Measurements from ENCODE around the gene COPB1. TPM values are rescaled to one million over a fixed set of nuclear protein-coding genes. Genes with fewer than 3 reads are reported as not detected.

The COPB1 gene
- total RNA-seq, 2 experiments from 2014 or later, result 93.1 to 95.9 TPM

DNA sequence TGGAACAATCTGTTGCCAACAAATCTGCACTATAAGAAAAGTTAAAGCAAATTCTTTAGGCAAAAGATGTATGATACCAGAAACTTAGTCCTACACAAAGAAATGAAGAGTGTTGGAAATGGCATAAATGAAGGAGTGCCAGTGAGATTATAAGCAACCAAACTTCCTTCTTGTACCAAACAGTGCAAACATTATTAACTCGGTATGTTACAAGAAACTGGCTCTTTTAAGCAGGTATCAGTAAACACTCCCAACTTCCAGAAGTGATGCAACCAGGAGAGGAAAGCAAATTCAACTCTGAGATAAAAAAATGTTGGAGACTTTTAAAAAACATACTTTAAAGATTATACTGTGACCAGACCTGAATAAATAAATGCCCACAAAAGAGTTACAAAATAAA, 28.5 kb downstream of the COPB1 start:
- Histone ChIP-seq H3K36me3 (ENCODE audit: insufficient read depth, low read length) (peaks cover 97% of the 10 kb centered on the region), H3K4me1 (ENCODE audit: insufficient read depth, low read length) (no peaks in the 10 kb centered on the region), H3K9me3 (ENCODE audit: control insufficient read depth in 1 of 2, insufficient read depth in 1 of 2, low read length in 2 of 2) (no peaks in the 10 kb centered on the region), H3K27me3 (ENCODE audit: control insufficient read depth in 1 of 2, insufficient read depth in 2 of 2, low read length in 2 of 2) (no peaks in the 10 kb centered on the region), H3K4me3 (ENCODE audit: low read length) (no peak overlapping the region), H3K27ac (ENCODE audit: low read depth in 1 of 2, low read length in 2 of 2) (no peak overlapping the region)
- ATAC-seq (ENCODE audit: poor library complexity) (no peak), DNase-seq (no peak)
- H3K9me3 Mint-ChIP-seq, result no peaks in the 10 kb centered on the region
- peaks cover 93% of the 10 kb centered on the region for H3K36me3 Mint-ChIP-seq (ENCODE audit: low read depth)
- H3K4me1 Mint-ChIP-seq (ENCODE audit: low read depth), result peaks cover 59% of the 10 kb centered on the region
- H3K27ac Mint-ChIP-seq, result peak overlapping the region; percentile 15
- POLR2A ChIA-PET, result no interaction called here
- TF ChIP-seq, protein P1, sequence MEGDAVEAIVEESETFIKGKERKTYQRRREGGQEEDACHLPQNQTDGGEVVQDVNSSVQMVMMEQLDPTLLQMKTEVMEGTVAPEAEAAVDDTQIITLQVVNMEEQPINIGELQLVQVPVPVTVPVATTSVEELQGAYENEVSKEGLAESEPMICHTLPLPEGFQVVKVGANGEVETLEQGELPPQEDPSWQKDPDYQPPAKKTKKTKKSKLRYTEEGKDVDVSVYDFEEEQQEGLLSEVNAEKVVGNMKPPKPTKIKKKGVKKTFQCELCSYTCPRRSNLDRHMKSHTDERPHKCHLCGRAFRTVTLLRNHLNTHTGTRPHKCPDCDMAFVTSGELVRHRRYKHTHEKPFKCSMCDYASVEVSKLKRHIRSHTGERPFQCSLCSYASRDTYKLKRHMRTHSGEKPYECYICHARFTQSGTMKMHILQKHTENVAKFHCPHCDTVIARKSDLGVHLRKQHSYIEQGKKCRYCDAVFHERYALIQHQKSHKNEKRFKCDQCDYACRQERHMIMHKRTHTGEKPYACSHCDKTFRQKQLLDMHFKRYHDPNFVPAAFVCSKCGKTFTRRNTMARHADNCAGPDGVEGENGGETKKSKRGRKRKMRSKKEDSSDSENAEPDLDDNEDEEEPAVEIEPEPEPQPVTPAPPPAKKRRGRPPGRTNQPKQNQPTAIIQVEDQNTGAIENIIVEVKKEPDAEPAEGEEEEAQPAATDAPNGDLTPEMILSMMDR (IDR thresholded peaks at IDR 0.05), result no peak
- intact Hi-C loops (cut with DNase I, micrococcal nuclease), result no loop called here
- CTCF ChIA-PET, result no interaction called here
- H3K27me3 Mint-ChIP-seq, result no peaks in the 10 kb centered on the region
- H3K4me3 Mint-ChIP-seq, result no peak overlapping the region

DNA sequence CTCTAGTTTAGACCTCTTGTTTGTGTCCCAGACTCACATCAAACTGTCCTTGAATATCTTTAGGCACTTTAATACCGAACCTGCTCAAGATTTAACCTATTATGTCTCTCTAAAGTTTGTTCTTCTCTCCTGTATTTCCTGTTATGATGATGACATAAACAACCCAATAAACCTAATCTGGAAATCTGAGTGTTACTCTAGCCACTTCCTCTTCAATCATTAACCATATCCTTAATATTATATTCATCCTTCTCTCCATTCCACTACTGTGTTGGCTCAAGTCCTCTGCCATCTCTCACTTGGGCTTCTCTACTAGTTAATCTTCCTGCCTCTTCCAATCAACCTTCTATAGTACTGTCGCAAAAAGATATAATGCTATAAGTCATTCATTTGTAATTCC, 36.0 kb downstream of the COPB1 start:
- Histone ChIP-seq H3K4me1 (ENCODE audit: insufficient read depth, low read length) (peaks cover 4% of the 10 kb centered on the region), H3K27me3 (ENCODE audit: control insufficient read depth in 1 of 2, insufficient read depth in 2 of 2, low read length in 2 of 2) (no peaks in the 10 kb centered on the region), H3K27ac (ENCODE audit: low read depth in 1 of 2, low read length in 2 of 2) (peak overlapping the region in 1 of 2 donors; percentile 47), H3K36me3 (ENCODE audit: insufficient read depth, low read length) (peaks cover 99% of the 10 kb centered on the region), H3K9me3 (ENCODE audit: control insufficient read depth in 1 of 2, insufficient read depth in 1 of 2, low read length in 2 of 2) (no peaks in the 10 kb centered on the region), H3K4me3 (ENCODE audit: low read length) (no peak overlapping the region)
- Mint-ChIP-seq H3K27me3 (no peaks in the 10 kb centered on the region), H3K9me3 (no peaks in the 10 kb centered on the region), H3K27ac (no peak overlapping the region), H3K4me1 (ENCODE audit: low read depth) (peaks cover 14% of the 10 kb centered on the region), H3K4me3 (no peak overlapping the region), H3K36me3 (ENCODE audit: low read depth) (peaks cover 52% of the 10 kb centered on the region)
- DNase-seq, result peak in 1 of 14 experiments; percentile 24
- intact Hi-C loops (cut with DNase I, micrococcal nuclease), result no loop called here
- ATAC-seq (ENCODE audit: poor library complexity), result peak; percentile 34
- POLR2A ChIA-PET, result no interaction called here
- TF ChIP-seq, protein P1 (IDR thresholded peaks at IDR 0.05), result no peak
- CTCF ChIA-PET, result interaction anchor here (1.0 to 1.2 kb wide), 2 partner anchors 8 to 12 kb away, joined by 4 to 9 read pairs; no protein-coding TSS in a partner anchor

DNA sequence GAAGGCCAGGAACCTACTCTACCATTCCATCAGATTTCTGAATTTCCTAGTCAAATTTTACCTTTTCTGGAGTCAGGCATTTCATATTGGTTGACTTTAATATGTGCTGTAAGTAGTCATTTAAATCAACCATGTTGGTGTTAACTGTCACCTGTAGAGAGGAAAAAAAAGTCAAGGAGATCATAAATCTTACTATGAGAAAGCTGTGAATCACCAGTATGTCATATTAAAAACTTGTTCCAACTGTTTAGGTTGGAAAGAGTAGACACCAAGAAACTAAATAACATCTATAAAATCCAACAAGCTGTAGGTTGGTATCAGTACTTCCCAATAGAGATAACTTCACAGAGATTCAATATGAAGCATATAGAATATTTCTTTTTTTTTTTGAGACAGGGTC, 39.5 kb downstream of the COPB1 start:
- Mint-ChIP-seq H3K36me3 (ENCODE audit: low read depth) (peaks cover 68% of the 10 kb centered on the region), H3K4me1 (ENCODE audit: low read depth) (no peaks in the 10 kb centered on the region)
- intact Hi-C loops (cut with DNase I, micrococcal nuclease), result no loop called here

More for the DNA sequence above, 39.5 kb downstream of the COPB1 start:
- Histone ChIP-seq H3K27me3 (ENCODE audit: control insufficient read depth in 1 of 2, insufficient read depth in 2 of 2, low read length in 2 of 2) (no peaks in the 10 kb centered on the region), H3K4me1 (ENCODE audit: insufficient read depth, low read length) (peaks cover 4% of the 10 kb centered on the region), H3K27ac (ENCODE audit: low read depth in 1 of 2, low read length in 2 of 2) (no peak overlapping the region), H3K9me3 (ENCODE audit: control insufficient read depth in 1 of 2, insufficient read depth in 1 of 2, low read length in 2 of 2) (no peaks in the 10 kb centered on the region), H3K4me3 (ENCODE audit: low read length) (no peak overlapping the region), H3K36me3 (ENCODE audit: insufficient read depth, low read length) (peaks cover 76% of the 10 kb centered on the region)
- no peak overlapping the region for H3K4me3 Mint-ChIP-seq
- ChIA-PET CTCF (interaction anchor here (1.2 kb wide), 1 partner anchor 160 kb away, joined by 3 read pairs; no protein-coding TSS in a partner anchor), POLR2A (no interaction called here)
- no peak for DNase-seq
- H3K9me3 Mint-ChIP-seq, result no peaks in the 10 kb centered on the region
- H3K27ac Mint-ChIP-seq, result no peak overlapping the region
- TF ChIP-seq, protein P1 (IDR thresholded peaks at IDR 0.05), result no peak
- H3K27me3 Mint-ChIP-seq, result no peaks in the 10 kb centered on the region
- no peak for ATAC-seq (ENCODE audit: poor library complexity)
